B cell (primary cell): ENCODE results near the gene OR9A4. TPM values are rescaled to one million over a fixed set of nuclear protein-coding genes. Genes with fewer than 3 reads are reported as not detected.

Experiments
- ATAC-seq: fragments of 200-7000 bp; cut with Tn5 transposase; one replicate; pipeline ENCODE4 v1.10.0; 2021; ENCODE audit warnings: low read depth, mild to moderate bottlenecking, moderate number of reproducible peaks, moderate library complexity
- CTCF ChIA-PET: fragments of 350-600 bp; sonication (Branson Sonifier 250); formaldehyde crosslinking; loops from one replicate; lab custom pipeline; 2021; ENCODE audit warnings: antibody characterized with exemption, inconsistent platforms; lab: Charles Lee
- POLR2A ChIA-PET: fragments of 350-600 bp; sonication (Branson Sonifier 250); formaldehyde crosslinking; loops from one replicate; lab custom pipeline; 2021; ENCODE audit warnings: antibody characterized with exemption; lab: Charles Lee
- DNase-seq: peaks from one replicate; pipeline ENCODE4 v3.0.0; 2013
- H2AFZ ChIP-seq: 2 replicates; pipeline ENCODE4 v1.6.1; 2012; ENCODE audit warnings: mild to moderate bottlenecking, low read depth, low read length; ENCODE audit not compliant: insufficient read depth, poor library complexity, severe bottlenecking
- H3K27ac ChIP-seq, 2 donors: 1 replicate in 1 of 2; 2 replicates in 1 of 2; pipeline ENCODE4 v1.5.1; 2012 to 2013; ENCODE audit warnings: low read length in 2 of 2, mild to moderate bottlenecking in 2 of 2, moderate library complexity in 1 of 2
- H3K27me3 ChIP-seq, 4 experiments: fragments of 200-600 bp in 1 of 4; sonication (generic) in 1 of 4; replicated peaks in 1 of 4; 1 replicate in 2 of 4; 2 replicates in 2 of 4; pipeline versions ENCODE4 v1.6.1 to v1.7.0; 2013 to 2016; ENCODE audit warnings: low read length in 3 of 4, mild to moderate bottlenecking in 2 of 4, mixed read lengths in 1 of 4, moderate library complexity in 1 of 4; ENCODE audit not compliant: insufficient read depth in 4 of 4, control insufficient read depth in 3 of 4; ENCODE audit errors: control extremely low read depth in 1 of 4
- H3K36me3 ChIP-seq, 2 experiments: replicated peaks in 1 of 2; 1 replicate in 1 of 2; 2 replicates in 1 of 2; pipeline versions ENCODE4 v1.6.1 to v1.7.1; 2013; ENCODE audit warnings: low read length in 1 of 2; ENCODE audit not compliant: insufficient read depth in 2 of 2, control insufficient read depth in 1 of 2; ENCODE audit errors: control extremely low read depth in 1 of 2, extremely low read depth in 1 of 2
- H3K4me1 ChIP-seq, 2 donors: fragments of 200-600 bp in 1 of 2; sonication (generic) in 1 of 2; 1 replicate in 1 of 2; 2 replicates in 1 of 2; pipeline versions ENCODE4 v1.5.1 to v1.6.1; 2013 to 2017; ENCODE audit warnings: low read length in 2 of 2; ENCODE audit not compliant: control insufficient read depth in 2 of 2, insufficient read depth in 2 of 2
- H3K4me2 ChIP-seq: replicated peaks from 2 replicates; pipeline ENCODE3; 2012; ENCODE audit warnings: mild to moderate bottlenecking, low read depth, low read length; ENCODE audit not compliant: poor library complexity, severe bottlenecking
- H3K4me3 ChIP-seq, 5 experiments: fragments of 200-600 bp in 1 of 5; sonication (generic) in 1 of 5; 1 replicate in 3 of 5; 2 replicates in 2 of 5; pipeline versions ENCODE4 v1.5.1 to v1.7.0; 2011 to 2016; ENCODE audit warnings: low read length in 4 of 5, mild to moderate bottlenecking in 4 of 5, low read depth in 2 of 5, control low read depth in 1 of 5, moderate library complexity in 1 of 5; ENCODE audit not compliant: insufficient read depth in 1 of 5; ENCODE audit errors: control extremely low read depth in 1 of 5, extremely low read depth in 1 of 5
- H3K79me2 ChIP-seq: fragments of 200-600 bp; sonication (generic); one replicate; pipeline ENCODE4 v1.6.0; 2016; ENCODE audit warnings: low read length; ENCODE audit not compliant: control insufficient read depth, insufficient read depth
- H3K9ac ChIP-seq: fragments of 200-600 bp; sonication (generic); 2 replicates; pipeline ENCODE4 v1.6.1; 2017; ENCODE audit warnings: mild to moderate bottlenecking, low read length, moderate library complexity
- H3K9me3 ChIP-seq, 3 donors: one replicate each; pipeline versions ENCODE4 v1.6.1 to v1.7.1; 2013; ENCODE audit warnings: low read length in 2 of 3; ENCODE audit not compliant: control insufficient read depth in 2 of 3, insufficient read depth in 1 of 3; ENCODE audit errors: control extremely low read depth in 1 of 3
- H4K20me1 ChIP-seq: 2 replicates; pipeline ENCODE4 v1.6.0; 2012; ENCODE audit warnings: mild to moderate bottlenecking, low read length; ENCODE audit not compliant: insufficient read depth, control insufficient read depth, poor library complexity, severe bottlenecking
- H3K27ac Mint-ChIP-seq: one replicate; pipeline ENCODE4 v1.8.0; 2021; ENCODE audit warnings: mixed read lengths
- H3K27me3 Mint-ChIP-seq: one replicate; pipeline ENCODE4 v1.8.0; 2021; ENCODE audit warnings: mixed read lengths
- H3K4me1 Mint-ChIP-seq: one replicate; pipeline ENCODE4 v1.8.0; 2021; ENCODE audit warnings: mixed read lengths
- H3K4me3 Mint-ChIP-seq: one replicate; pipeline ENCODE4 v1.8.0; 2021; ENCODE audit warnings: mixed read lengths
- H3K9me3 Mint-ChIP-seq: one replicate; pipeline ENCODE4 v1.8.0; 2022; ENCODE audit warnings: mixed read lengths; ENCODE audit not compliant: insufficient read depth
- EZH2 ChIP-seq: IDR thresholded peaks from 2 replicates; pipeline ENCODE4 v1.6.1; 2012; ENCODE audit warnings: borderline replicate concordance, low read depth, mild to moderate bottlenecking, moderate library complexity, low read length; ENCODE audit not compliant: insufficient read depth, poor library complexity, severe bottlenecking
- WGBS: methylation state at CpG from one replicate; pipeline ENCODE4 v1.1.5; 2013; ENCODE audit warnings: missing lambda C conversion rate; ENCODE audit not compliant: insufficient coverage; 5-methylcytosine and 5-hydroxymethylcytosine counted together
- intact Hi-C: fragments of 100-400 bp; cut with micrococcal nuclease; formaldehyde crosslinking; loops from one replicate; pipeline ENCODE4 v1.10.0; 2022
- polyA plus RNA-seq: library from polyadenylated mRNA; depleted of rRNA; stranded (reverse); fragments of >200 nt; gene quantifications from 2 replicates; pipeline ENCODE4 v1.2.3, GENCODE V29; 2012
- total RNA-seq, 2 donors: library from RNA; stranded (reverse); fragments of 120-200 nt in 1 of 2; gene quantifications; 1 replicate in 1 of 2; 2 replicates in 1 of 2; pipeline versions ENCODE4 v1.2.3 to v1.2.4, GENCODE V29; 2013 to 2022
- TF ChIP-seq, protein P1 (sequence below): fragments of 200-600 bp; IDR thresholded peaks from one replicate; pipeline ENCODE4 v1.8.0; 2022; ENCODE audit warnings: antibody characterized with exemption, mild to moderate bottlenecking

Gene OR9A4
- total and polyA plus RNA-seq, 2 donors (not counting 1 experiment from before 2014, with no cell fraction given) = not detected

GRCh38 chr7:141872931-141873330, 43.3 kb upstream of the OR9A4 start:
- TF ChIP-seq, protein P1, sequence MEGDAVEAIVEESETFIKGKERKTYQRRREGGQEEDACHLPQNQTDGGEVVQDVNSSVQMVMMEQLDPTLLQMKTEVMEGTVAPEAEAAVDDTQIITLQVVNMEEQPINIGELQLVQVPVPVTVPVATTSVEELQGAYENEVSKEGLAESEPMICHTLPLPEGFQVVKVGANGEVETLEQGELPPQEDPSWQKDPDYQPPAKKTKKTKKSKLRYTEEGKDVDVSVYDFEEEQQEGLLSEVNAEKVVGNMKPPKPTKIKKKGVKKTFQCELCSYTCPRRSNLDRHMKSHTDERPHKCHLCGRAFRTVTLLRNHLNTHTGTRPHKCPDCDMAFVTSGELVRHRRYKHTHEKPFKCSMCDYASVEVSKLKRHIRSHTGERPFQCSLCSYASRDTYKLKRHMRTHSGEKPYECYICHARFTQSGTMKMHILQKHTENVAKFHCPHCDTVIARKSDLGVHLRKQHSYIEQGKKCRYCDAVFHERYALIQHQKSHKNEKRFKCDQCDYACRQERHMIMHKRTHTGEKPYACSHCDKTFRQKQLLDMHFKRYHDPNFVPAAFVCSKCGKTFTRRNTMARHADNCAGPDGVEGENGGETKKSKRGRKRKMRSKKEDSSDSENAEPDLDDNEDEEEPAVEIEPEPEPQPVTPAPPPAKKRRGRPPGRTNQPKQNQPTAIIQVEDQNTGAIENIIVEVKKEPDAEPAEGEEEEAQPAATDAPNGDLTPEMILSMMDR = no peak
- no peak for TF ChIP-seq EZH2
- Mint-ChIP-seq H3K4me3 (no peak overlapping the region), H3K9me3 (peaks cover 4% of the 10 kb centered on the region), H3K27me3 (no peaks in the 10 kb centered on the region), H3K4me1 (no peaks in the 10 kb centered on the region), H3K27ac (no peak overlapping the region)
- Histone ChIP-seq H3K9me3 (no peaks in the 10 kb centered on the region), H2AFZ (no peak overlapping the region), H3K36me3 (no peaks in the 10 kb centered on the region), H3K27me3 (no peaks in the 10 kb centered on the region), H3K79me2 (no peaks in the 10 kb centered on the region), H3K27ac (no peak overlapping the region), H3K9ac (no peak overlapping the region), H3K4me1 (no peaks in the 10 kb centered on the region), H3K4me2 (no peak overlapping the region), H4K20me1 (no peaks in the 10 kb centered on the region), H3K4me3 (no peak overlapping the region)
- intact Hi-C loops = no loop called here
- DNase-seq = no peak
- ChIA-PET POLR2A (no interaction called here), CTCF (no interaction called here)
- 94% methylated on average over 2 of the region's 3 CpGs for WGBS
- ATAC-seq = no peak

DNA sequence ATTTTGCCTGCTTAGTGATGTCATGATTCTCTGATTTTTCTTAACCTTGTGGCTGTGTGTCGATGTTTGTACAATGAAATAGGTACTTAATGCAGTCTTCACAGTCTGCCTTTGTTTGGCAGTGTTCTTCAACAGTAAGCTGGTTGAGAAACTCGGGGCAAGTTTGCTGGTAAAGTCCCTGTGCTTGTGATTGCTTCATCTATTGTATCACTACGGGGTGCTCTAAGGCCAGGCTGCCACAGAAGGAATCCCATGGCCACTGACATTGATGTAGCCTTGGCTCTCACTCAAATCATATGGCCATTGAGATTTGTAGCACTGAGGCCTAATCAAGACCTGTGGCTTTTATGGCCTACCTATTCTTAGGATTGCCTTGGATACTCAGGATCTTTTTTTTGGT, 41.4 kb upstream of the OR9A4 start:
- Mint-ChIP-seq H3K27ac (no peak overlapping the region), H3K27me3 (no peaks in the 10 kb centered on the region), H3K9me3 (peaks cover 2% of the 10 kb centered on the region), H3K4me3 (no peak overlapping the region), H3K4me1 (no peaks in the 10 kb centered on the region)
- H3K9me3 ChIP-seq = no peaks in the 10 kb centered on the region
- H3K4me2 ChIP-seq = no peak overlapping the region
- ChIA-PET POLR2A (no interaction called here), CTCF (no interaction called here)
- H3K9ac ChIP-seq = no peak overlapping the region
- H3K27me3 ChIP-seq = no peaks in the 10 kb centered on the region
- H2AFZ ChIP-seq = no peak overlapping the region
- ATAC-seq (no peak), DNase-seq (no peak)
- intact Hi-C loops = no loop called here
- no peaks in the 10 kb centered on the region for H4K20me1 ChIP-seq
- H3K79me2 ChIP-seq = no peaks in the 10 kb centered on the region
- no peaks in the 10 kb centered on the region for H3K36me3 ChIP-seq
- H3K27ac ChIP-seq = no peak overlapping the region
- no peaks in the 10 kb centered on the region for H3K4me1 ChIP-seq
- 80% methylated on average over 1 of the region's 3 CpGs for WGBS
- H3K4me3 ChIP-seq = no peak overlapping the region
- TF ChIP-seq, protein P1 = no peak
- no peak for TF ChIP-seq EZH2
